ENCODE data around the gene CAMTA1. TPM values are rescaled to one million over a fixed set of nuclear protein-coding genes. Genes with fewer than 3 reads are reported as not detected.

The CAMTA1 gene
- total and polyA plus RNA-seq, 9 of the 15 experiments (the other 6 are each of a cell fraction or from before 2014, with no cell fraction given) = 43.9 to 161 (median 65.9) TPM

GRCh38 chr1:7558481-7558880, 773.2 kb downstream of the CAMTA1 start (continued):
- TF ChIP-seq E2F1 (CRISPR knock-in tag; IDR thresholded peaks at IDR 0.05) = no peak
- TF ChIP-seq FOXA3 (CRISPR knock-in tag; conservative IDR thresholded peaks at IDR 0.05 in 1 of 2, IDR thresholded peaks at IDR 0.05 in 1 of 2) = no peak
- no peak for TF ChIP-seq U2AF1 (optimal IDR thresholded peaks at IDR 0.05; ENCODE audit: low read depth, low read length)
- TF ChIP-seq ILF3 (IDR thresholded peaks at IDR 0.05; ENCODE audit: borderline replicate concordance) = no peak

- Histone ChIP-seq H3K27ac (ENCODE audit: extremely low read depth, low read depth, low read length) (no peak overlapping the region), H3K4me3 (no peak overlapping the region), H3K9me1 (ENCODE audit: control insufficient read depth, insufficient read depth, low read length) (no peaks in the 10 kb centered on the region), H3K27me3 (ENCODE audit: control insufficient read depth in 2 of 2, insufficient read depth in 2 of 2, low read length in 2 of 2) (peaks cover 42 to 94% of the 10 kb centered on the region in 2 experiments; a peak in 3 of 5 replicates), H3K4me2 (ENCODE audit: insufficient read depth, low read length) (no peak overlapping the region), H3K9ac (ENCODE audit: insufficient read depth in 1 of 2, low read depth in 2 of 2, low read length in 2 of 2) (no peak overlapping the region), H2AFZ (ENCODE audit: low read depth, low read length) (no peak overlapping the region), H3K79me2 (ENCODE audit: control insufficient read depth, insufficient read depth, low read length) (no peaks in the 10 kb centered on the region), H3K36me3 (ENCODE audit: control insufficient read depth, insufficient read depth, low read length) (no peaks in the 10 kb centered on the region), H3K4me1 (replicated peaks in 1 of 2; ENCODE audit: control insufficient read depth in 2 of 2, insufficient read depth in 2 of 2, low read length in 2 of 2) (peaks cover 0 to 8% of the 10 kb centered on the region in 2 experiments; a peak in 1 of 5 replicates), H4K20me1 (replicated peaks; ENCODE audit: control insufficient read depth, insufficient read depth, low read length) (peaks cover 27% of the 10 kb centered on the region), H3K9me3 (replicated peaks; ENCODE audit: control insufficient read depth, insufficient read depth, low read depth, low read length) (no peaks in the 10 kb centered on the region)
- ChIA-PET CTCF (ENCODE audit: low intra/inter-chr PET ratio) (no interaction called here), POLR2A (interaction anchor here (0.7 kb wide), 2 partner anchors 31 to 57 kb away, joined by 3 read pairs; no protein-coding TSS in a partner anchor)
- BruUV-seq (replicated peaks) = no TSS peak
- 3% methylated on average over 20 of the region's 24 CpGs for WGBS (ENCODE audit: insufficient coverage, low coverage, missing lambda C conversion rate)
- no peak for ATAC-seq
- in situ Hi-C loops (cut with MboI) = no loop called here
- no peak for FAIRE-seq
- intact Hi-C loops (cut with micrococcal nuclease) = no loop called here
- DNase-seq (ENCODE audit: extremely low read depth in 1 of 4, low spot score in 3 of 4) = no peak
- no peak for TF ChIP-seq NKRF (IDR thresholded peaks at IDR 0.05; ENCODE audit: borderline replicate concordance)
- TF ChIP-seq CXXC5 (CRISPR knock-in tag; IDR thresholded peaks at IDR 0.05) = no peak
- no peak for TF ChIP-seq ZBTB43 (CRISPR knock-in tag; IDR thresholded peaks at IDR 0.05)
- TF ChIP-seq FOXO4 (CRISPR knock-in tag; IDR thresholded peaks at IDR 0.05) = no peak
- no peak for TF ChIP-seq ZNF398 (CRISPR knock-in tag; IDR thresholded peaks at IDR 0.05)
- no peak for TF ChIP-seq TRIM28 (IDR thresholded peaks at IDR 0.05)
These were observed 773.9 kb downstream of the CAMTA1 start for GRCh38 chr1:7558921-7559869.
